Loucy (cell line): Measurements from ENCODE around the gene UPK3A.

ENCODE experiments used
- H2AFZ ChIP-seq: fragments of 200-600 bp; sonication (generic); 2 replicates; pipeline ENCODE4 v1.6.0; 2016; ENCODE audit warnings: antibody characterized with exemption, mild to moderate bottlenecking, low read length, moderate library complexity
- H3F3A ChIP-seq: fragments of 200-600 bp; 2 replicates; pipeline ENCODE4 v1.6.0; 2016; ENCODE audit warnings: antibody characterized with exemption, low read depth, mild to moderate bottlenecking
- H3K27me3 ChIP-seq: fragments of 200-600 bp; sonication (generic); 2 replicates; pipeline ENCODE4 v1.6.1; 2014; ENCODE audit warnings: low read length, mild to moderate bottlenecking; ENCODE audit not compliant: insufficient read depth, poor library complexity, severe bottlenecking
- H3K36me3 ChIP-seq: fragments of 200-600 bp; sonication (generic); 2 replicates; pipeline ENCODE4 v1.6.1; 2016; ENCODE audit warnings: low read length; ENCODE audit not compliant: insufficient read depth
- H3K4me1 ChIP-seq: fragments of 200-600 bp; sonication (generic); 2 replicates; pipeline ENCODE4 v1.5.1; 2014; ENCODE audit warnings: low read length, mild to moderate bottlenecking; ENCODE audit not compliant: insufficient read depth, poor library complexity, severe bottlenecking
- H3K4me2 ChIP-seq: fragments of 200-600 bp; sonication (generic); 2 replicates; pipeline ENCODE4 v1.6.0; 2014; ENCODE audit warnings: antibody characterized with exemption, low read length, low read depth, mild to moderate bottlenecking; ENCODE audit not compliant: poor library complexity, severe bottlenecking
- H3K4me3 ChIP-seq: fragments of 200-600 bp; sonication (generic); 2 replicates; pipeline ENCODE4 v1.5.1; 2014; ENCODE audit warnings: low read length, mild to moderate bottlenecking, mixed read lengths; ENCODE audit not compliant: poor library complexity, severe bottlenecking
- H3K79me2 ChIP-seq: fragments of 200-600 bp; sonication (generic); 2 replicates; pipeline ENCODE4 v1.6.1; 2014; ENCODE audit warnings: low read length; ENCODE audit not compliant: insufficient read depth
- H3K9ac ChIP-seq: fragments of 200-600 bp; sonication (generic); 2 replicates; pipeline ENCODE4 v1.6.0; 2014; ENCODE audit warnings: mild to moderate bottlenecking, low read depth, low read length, moderate library complexity; ENCODE audit not compliant: poor library complexity, severe bottlenecking
- H3K9me2 ChIP-seq: fragments of 200-600 bp; sonication (generic); replicated peaks from 2 replicates; pipeline ENCODE4 v1.6.1; 2016; ENCODE audit warnings: low read depth, low read length, mixed read lengths
- H3K9me3 ChIP-seq: fragments of 200-600 bp; sonication (generic); 2 replicates; pipeline ENCODE4 v1.6.1; 2014; ENCODE audit warnings: mild to moderate bottlenecking, antibody characterized with exemption, low read length, low read depth; ENCODE audit not compliant: insufficient read depth
- H4K20me1 ChIP-seq: fragments of 200-600 bp; sonication (generic); 2 replicates; pipeline ENCODE4 v1.6.0; 2014; ENCODE audit warnings: antibody characterized with exemption, low read length, mild to moderate bottlenecking; ENCODE audit not compliant: insufficient read depth, poor library complexity, severe bottlenecking
- EZH2phosphoT487 ChIP-seq: fragments of 200-600 bp; IDR thresholded peaks from 2 replicates; pipeline ENCODE4 v1.6.1; 2018; ENCODE audit warnings: antibody characterized with exemption, mild to moderate bottlenecking, moderate library complexity, borderline replicate concordance
- TF ChIP-seq, protein P1 (sequence below): fragments of 200-600 bp; sonication (generic); conservative IDR thresholded peaks from 2 replicates; pipeline ENCODE4 v1.5.1; 2014; ENCODE audit warnings: mild to moderate bottlenecking, antibody characterized with exemption, low read length

Gene UPK3A

DNA sequence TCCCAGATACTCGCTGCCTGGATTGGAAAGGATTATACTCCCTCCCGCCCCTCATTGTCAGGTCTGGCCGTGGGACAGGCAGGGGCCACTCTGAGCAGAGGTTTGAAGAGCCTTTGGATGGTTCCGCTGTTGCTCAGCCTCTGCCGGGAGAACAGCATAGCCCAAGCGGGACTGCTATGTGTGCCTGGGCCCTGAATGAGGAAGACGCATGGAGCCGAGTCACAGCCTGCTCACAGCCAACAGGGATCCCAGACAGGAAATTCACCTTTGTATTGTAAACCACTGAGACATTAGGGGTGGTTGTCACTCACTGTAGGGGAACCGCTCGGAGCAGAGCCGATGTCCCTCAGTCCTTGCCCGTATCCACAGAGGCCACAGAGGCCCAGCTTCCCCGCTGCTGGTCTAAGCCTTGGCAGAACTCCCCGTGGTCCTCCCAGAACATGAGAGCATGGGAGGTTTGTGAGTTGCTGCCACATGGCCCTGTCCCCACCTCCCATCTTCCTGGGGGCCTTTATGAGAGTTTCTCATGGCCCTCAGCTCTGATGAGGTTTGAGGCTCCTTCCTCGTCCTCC, 14.3 kb downstream of the UPK3A start:
- Histone ChIP-seq H3K9me2 (no peaks in the 10 kb centered on the region), H2AFZ (no peak overlapping the region), H3K4me3 (no peak overlapping the region), H3K36me3 (no peaks in the 10 kb centered on the region), H3K9ac (no peak overlapping the region), H3F3A (no peaks in the 10 kb centered on the region), H3K79me2 (no peaks in the 10 kb centered on the region), H3K9me3 (no peaks in the 10 kb centered on the region), H4K20me1 (no peaks in the 10 kb centered on the region), H3K4me2 (no peak overlapping the region), H3K27me3 (no peaks in the 10 kb centered on the region), H3K4me1 (peaks cover 3% of the 10 kb centered on the region)
- TF ChIP-seq, protein P1, sequence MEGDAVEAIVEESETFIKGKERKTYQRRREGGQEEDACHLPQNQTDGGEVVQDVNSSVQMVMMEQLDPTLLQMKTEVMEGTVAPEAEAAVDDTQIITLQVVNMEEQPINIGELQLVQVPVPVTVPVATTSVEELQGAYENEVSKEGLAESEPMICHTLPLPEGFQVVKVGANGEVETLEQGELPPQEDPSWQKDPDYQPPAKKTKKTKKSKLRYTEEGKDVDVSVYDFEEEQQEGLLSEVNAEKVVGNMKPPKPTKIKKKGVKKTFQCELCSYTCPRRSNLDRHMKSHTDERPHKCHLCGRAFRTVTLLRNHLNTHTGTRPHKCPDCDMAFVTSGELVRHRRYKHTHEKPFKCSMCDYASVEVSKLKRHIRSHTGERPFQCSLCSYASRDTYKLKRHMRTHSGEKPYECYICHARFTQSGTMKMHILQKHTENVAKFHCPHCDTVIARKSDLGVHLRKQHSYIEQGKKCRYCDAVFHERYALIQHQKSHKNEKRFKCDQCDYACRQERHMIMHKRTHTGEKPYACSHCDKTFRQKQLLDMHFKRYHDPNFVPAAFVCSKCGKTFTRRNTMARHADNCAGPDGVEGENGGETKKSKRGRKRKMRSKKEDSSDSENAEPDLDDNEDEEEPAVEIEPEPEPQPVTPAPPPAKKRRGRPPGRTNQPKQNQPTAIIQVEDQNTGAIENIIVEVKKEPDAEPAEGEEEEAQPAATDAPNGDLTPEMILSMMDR = no peak
- no peak for TF ChIP-seq EZH2phosphoT487

DNA sequence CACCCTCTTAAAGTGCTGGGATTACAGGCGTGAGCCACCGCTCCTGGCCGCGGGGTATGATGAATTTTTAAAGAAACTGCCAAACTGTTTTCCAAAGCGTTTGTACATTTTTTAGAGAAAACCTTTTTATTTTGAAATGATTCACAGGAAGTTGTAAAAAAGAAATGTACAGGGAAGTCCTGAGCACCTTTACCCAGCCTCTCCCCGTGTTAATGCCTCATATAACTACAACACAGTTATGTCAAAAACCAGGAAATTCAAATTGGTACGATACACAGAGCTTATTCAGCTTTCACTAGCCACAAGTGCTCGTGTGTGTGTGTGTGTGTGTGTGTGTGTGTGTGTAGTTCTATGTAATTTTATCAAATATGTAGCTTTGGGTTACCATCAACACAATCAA, 18.0 kb downstream of the UPK3A start:
- Histone ChIP-seq H3K79me2 (no peaks in the 10 kb centered on the region), H2AFZ (0 out of 2 replicates have a peak overlapping the region, but pooled peaks have one; percentile 45), H3K4me3 (no peak overlapping the region), H3K4me2 (no peak overlapping the region), H3K9ac (no peak overlapping the region), H3K36me3 (no peaks in the 10 kb centered on the region), H3K9me2 (no peaks in the 10 kb centered on the region), H3F3A (no peaks in the 10 kb centered on the region), H3K9me3 (no peaks in the 10 kb centered on the region), H4K20me1 (no peaks in the 10 kb centered on the region), H3K27me3 (no peaks in the 10 kb centered on the region), H3K4me1 (peaks cover 3% of the 10 kb centered on the region)
- no peak for TF ChIP-seq EZH2phosphoT487
- TF ChIP-seq, protein P1 = no peak

DNA sequence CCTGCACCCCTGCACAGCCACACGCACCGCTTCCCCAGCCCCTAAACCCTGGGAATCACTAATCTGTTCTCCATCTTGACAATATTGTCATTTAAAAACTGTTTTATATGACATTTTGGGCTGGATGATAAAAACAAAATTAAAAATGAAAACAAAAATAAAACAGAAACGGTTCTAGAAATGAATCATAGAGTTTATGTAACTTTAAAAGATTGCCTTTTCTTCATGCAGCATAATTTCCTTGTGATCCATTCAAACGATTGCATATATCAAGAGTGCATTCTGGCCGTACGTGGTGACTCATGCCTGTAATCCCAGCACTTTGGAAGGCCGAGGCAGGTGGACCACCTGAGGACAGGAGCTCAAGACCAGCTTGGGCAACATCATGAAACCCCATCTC, 18.4 kb downstream of the UPK3A start:
- no peak overlapping the region for H3K4me2 ChIP-seq
- H4K20me1 ChIP-seq = no peaks in the 10 kb centered on the region
- H3F3A ChIP-seq = no peaks in the 10 kb centered on the region
- no peak for TF ChIP-seq EZH2phosphoT487
- TF ChIP-seq, protein P1 = no peak
- peaks cover 3% of the 10 kb centered on the region for H3K4me1 ChIP-seq
- H3K9me3 ChIP-seq = no peaks in the 10 kb centered on the region
- no peaks in the 10 kb centered on the region for H3K27me3 ChIP-seq
- H3K9me2 ChIP-seq = no peaks in the 10 kb centered on the region
- no peaks in the 10 kb centered on the region for H3K79me2 ChIP-seq
- no peak overlapping the region for H3K4me3 ChIP-seq
- H2AFZ ChIP-seq = 0 out of 2 replicates have a peak overlapping the region, but pooled peaks have one; percentile 45
- no peaks in the 10 kb centered on the region for H3K36me3 ChIP-seq
- H3K9ac ChIP-seq = no peak overlapping the region
